NOMO-1 treated with dmso at 0.1 percent for 144 hours (cell line): ENCODE measurements around the gene HHATL.

ENCODE experiments used
- DNase-seq: peaks from one replicate; lab custom pipeline; 2025; ENCODE audit not compliant: unreplicated experiment; lab: John Stamatoyannopoulos, UW

Gene HHATL

DNA sequence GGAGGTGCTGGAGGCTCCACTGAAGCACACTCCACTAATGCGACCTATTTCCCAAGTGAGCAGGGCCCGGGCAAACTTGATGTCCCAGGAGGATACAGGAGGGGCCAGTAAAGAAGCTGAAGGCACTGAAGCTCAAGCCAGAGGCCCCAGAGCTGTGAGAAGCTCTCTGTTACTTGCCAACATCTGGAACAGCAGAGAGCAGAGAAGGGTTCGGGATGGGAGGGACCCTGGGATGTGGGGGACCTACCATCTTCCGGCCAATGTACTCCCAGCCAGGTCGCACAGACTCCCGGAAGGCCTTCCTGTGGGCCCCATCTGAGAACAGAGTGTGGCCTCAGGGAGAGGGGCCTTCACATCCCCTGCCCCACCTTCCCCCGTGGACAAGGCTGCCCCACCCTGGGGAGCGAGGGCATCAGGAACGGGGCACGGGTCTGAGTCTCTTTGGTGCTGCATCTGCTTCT is 3.1 kb downstream of the HHATL start:
- no peak for DNase-seq

GRCh38 chr3:42698911-42699230 is 3.7 kb downstream of the HHATL start:
- DNase-seq, result no peak

DNA sequence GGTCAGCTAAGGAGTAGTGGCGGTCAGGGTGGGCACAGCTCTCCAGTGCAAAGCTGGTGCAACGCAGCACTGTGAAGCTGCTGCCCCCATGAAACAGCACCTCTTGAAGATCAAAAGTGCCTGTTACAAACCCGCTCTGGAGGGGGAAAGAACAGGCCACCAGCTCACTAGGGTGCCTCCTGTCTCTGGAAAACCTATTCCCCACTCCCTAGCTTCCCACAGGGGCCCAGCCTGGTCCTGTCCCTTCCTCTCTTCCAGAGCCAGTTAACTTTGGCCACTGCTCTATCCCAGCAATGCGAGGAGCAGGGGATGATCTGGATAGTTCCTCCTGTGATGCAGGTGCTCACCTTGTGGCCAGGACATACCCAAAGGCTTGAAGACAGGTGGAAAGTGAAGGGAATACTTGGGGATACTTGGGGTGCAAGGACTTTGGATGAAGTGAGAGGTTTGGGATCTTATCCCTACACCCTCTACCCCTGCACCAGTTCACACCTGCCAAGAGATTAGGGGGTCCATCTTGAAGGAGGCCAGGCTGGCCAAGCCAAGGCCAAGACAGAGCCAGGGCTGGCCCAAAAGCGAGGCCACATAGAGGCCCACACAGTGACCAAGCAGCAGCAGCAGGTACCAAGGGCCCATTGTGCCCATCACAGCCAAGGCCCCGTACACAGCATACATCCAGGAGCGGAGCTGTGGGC is 4.2 kb downstream of the HHATL start:
- DNase-seq, result no peak

DNA sequence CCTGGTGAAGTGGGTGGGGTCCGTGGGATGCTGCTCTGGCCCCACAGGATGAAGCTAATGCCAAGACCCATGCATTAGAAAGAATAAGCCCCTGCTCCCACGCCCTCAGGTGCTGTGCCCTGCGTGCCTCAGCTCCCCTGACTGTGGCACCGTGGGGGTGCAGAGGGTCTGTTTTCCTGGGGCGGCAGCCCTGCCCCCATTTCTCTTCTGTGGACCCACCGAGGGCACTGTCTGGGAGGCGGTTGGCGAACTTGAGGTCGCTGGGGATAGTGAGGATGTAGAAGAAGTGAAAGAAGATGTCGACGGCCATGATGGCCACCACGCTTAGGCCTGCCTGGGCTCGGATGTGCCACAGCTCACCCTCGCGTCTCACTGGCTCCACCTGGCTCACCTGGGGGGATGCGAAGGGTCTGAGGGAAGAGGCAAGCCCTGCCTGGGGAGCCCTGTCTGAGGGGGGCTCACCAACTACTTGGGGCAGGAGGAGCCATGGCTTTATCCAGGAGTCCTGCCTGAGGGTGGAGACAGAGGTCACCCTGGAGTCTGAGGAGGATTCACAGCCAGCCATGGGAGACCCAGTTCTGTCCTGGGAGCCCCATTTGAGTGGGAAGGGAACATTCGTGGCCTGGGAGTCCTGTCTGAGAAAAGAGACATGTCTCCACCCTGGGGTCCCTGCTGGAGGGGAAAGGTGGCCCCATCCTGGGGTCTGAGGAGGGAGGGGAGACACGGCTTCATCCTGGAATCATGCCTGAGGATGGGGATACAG is 5.1 kb downstream of the HHATL start:
- no peak for DNase-seq

GRCh38 chr3:42696356-42697288 is 6.0 kb downstream of the HHATL start:
- DNase-seq, result no peak

DNA sequence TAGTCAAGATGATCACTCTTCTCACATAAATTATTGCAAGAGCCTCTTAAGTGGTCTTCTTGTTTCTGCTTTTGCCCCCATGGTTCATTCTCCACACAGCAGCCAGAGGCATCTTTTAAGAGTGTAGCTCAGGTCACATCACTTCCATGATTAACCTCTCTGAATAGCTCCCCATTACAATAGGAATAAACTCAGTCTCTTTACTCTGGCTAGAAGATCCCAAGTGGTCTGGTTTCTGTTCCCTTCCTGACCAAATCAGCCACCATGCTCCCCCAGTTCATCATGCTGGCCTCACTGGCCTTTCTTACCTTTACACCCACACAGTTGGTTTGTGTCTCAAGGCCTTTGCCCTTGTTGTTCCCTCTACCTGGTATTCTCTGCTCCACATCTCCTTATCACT is 8.2 kb downstream of the HHATL start:
- DNase-seq, result no peak

DNA sequence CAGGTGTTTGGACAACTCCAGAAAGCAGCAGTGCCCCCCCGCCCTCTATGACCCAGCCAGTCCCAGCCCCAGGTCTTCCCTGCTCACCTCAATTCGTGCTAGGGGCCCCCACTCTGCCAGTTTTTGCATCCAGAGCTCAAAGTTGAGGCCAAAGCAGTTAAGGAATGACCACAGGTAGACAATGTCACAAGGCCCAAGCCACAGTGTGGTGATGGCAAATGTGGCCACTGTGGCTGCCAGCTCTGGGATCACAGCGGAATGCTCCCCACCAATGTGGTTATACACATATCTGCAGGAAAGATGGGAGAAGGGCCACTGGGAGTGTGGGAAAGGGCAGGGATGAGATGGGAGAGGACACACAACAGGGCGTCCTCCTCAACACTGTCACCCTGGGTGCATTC is 9.1 kb downstream of the HHATL start:
- no peak for DNase-seq

GRCh38 chr3:42692667-42693529 is 9.7 kb downstream of the HHATL start:
- no peak for DNase-seq

- no peak for DNase-seq
These were observed 10.6 kb downstream of the HHATL start for GRCh38 chr3:42691816-42692666.

GRCh38 chr3:42690766-42691680 is 11.6 kb downstream of the HHATL start:
- DNase-seq, result no peak

DNA sequence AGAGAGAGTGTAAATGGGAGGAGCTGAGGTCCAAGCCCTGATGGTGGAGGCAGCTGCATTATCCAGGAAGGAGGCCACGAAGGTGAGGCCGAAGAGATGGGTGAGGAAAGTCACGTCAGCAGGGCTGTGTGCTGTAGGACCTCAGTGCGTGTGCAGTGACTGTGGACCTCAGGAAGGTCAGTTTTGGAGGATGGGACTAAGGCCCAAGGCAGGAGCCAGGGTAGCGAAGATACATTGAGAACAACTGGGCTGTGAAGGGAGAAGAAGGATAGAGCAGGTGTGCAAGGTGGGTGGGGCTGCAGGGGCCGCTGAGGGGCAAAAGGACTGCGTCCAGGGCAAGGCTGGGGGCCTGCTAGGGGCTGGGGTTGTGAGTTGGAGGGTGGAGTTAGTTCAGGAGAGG is 12.4 kb downstream of the HHATL start:
- DNase-seq, result no peak

GRCh38 chr3:42689421-42690014 is 13.1 kb downstream of the HHATL start:
- DNase-seq, result no peak

GRCh38 chr3:42688487-42689420 is 13.8 kb downstream of the HHATL start:
- DNase-seq, result no peak

DNA sequence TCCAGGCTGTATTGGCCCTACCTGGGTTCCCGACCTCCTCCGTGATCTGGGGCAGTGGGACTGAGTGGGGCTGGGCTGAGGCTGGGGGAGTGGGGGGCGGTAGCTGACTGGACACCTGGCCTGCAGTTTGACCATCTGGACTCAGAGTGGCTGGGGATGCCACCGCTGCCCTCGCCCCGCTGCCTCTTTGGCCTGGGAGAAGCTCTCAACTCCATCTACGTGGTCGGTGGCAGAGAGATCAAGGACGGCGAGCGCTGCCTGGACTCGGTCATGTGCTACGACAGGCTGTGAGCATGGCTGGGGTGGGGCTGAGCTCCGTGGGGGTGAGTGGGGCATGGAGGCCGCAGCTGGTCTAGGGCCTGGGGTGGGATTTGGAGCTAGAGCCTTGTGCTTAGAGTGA is 14.6 kb downstream of the HHATL start:
- no peak for DNase-seq

DNA sequence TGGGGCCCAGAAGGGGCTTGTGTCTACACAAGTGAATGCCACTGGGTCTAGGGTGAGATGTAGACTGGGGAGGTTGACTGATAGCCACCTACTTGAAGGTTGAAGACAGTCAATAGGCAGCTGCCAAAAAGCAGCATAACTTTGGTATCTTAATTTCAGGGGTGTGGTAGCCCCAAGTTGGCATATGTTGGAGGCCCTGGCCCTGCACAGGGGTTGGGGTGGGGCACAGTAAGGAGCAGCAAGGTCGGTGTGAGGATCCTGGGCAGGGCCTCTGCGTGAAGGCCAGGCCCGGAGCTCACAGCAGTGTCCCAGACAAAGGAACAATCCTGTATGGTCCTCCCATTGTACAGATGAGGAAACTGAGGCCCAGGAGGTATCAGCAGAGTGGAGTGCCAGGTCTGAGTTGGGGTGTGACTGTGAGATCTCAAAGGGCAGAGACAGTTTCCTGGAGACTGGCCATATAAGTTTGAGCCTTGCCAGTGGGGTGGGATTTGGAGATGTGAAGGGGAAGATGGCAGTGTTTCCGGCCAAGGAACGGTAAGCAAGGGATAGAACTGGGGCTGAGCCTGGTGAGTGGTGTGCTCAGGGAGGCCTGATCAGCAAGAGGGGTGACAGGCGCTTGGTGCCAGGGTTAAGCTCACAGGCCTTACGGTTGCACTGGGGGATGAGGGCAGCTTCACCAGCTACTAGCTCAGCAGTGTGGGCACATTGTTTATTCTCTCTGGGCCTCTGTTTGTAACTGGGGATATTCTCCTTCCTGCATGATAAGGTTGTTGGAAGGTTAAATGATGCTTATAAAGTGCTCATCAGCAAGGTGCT is 15.6 kb downstream of the HHATL start:
- DNase-seq, result no peak
